ENCODE results near the gene CAPS2.
A peak's percentile ranks its signal among the peaks of the same experiment; 100 is the strongest.
"Not testable (repeated sequence)": the region's sequence is repeated elsewhere in the genome, so short reads cannot be mapped to it uniquely, and the experiment has no call there.

CAPS2 gene

GRCh38 chr12:75329918-75330826, at the start of gene CAPS2:
CAPS2 (minus strand) TSS chr12:75330324; CDS start chr12:75326498, 3,826 bp downstream.
- DNase-seq (ENCODE audit: low read depth in 2 of 2): peak; percentile 61

- no peak for DNase-seq (ENCODE audit: low read depth in 2 of 2)
Measured at GRCh38 chr12:75378354-75378753, 48.2 kb upstream of the CAPS2 start.

GRCh38 chr12:75374971-75375370, 44.8 kb upstream of the CAPS2 start:
- no peak for DNase-seq (ENCODE audit: low read depth in 2 of 2)

GRCh38 chr12:75366629-75367028, 36.5 kb upstream of the CAPS2 start:
- DNase-seq (ENCODE audit: low read depth in 2 of 2): no peak

- DNase-seq (ENCODE audit: low read depth in 2 of 2): no peak
Measured at GRCh38 chr12:75364919-75365318, 34.8 kb upstream of the CAPS2 start.

- no peak for DNase-seq (ENCODE audit: low read depth in 2 of 2)
Measured at GRCh38 chr12:75361408-75361807, 31.3 kb upstream of the CAPS2 start.

GRCh38 chr12:75360920-75361319, 30.8 kb upstream of the CAPS2 start:
- DNase-seq (ENCODE audit: low read depth in 2 of 2): no peak

GRCh38 chr12:75354011-75354410, 23.9 kb upstream of the CAPS2 start:
- no peak for DNase-seq (ENCODE audit: low read depth in 2 of 2)

GRCh38 chr12:75350413-75350812, 20.3 kb upstream of the CAPS2 start:
- no peak for DNase-seq (ENCODE audit: low read depth in 2 of 2)

GRCh38 chr12:75349946-75350345, 19.8 kb upstream of the CAPS2 start:
- DNase-seq (ENCODE audit: low read depth in 2 of 2): no peak

GRCh38 chr12:75346215-75346614, 16.1 kb upstream of the CAPS2 start:
- not testable (repeated sequence) for DNase-seq (ENCODE audit: low read depth in 2 of 2)

- no peak for DNase-seq (ENCODE audit: low read depth in 2 of 2)
Measured at GRCh38 chr12:75345531-75345930, 15.4 kb upstream of the CAPS2 start.

- DNase-seq (ENCODE audit: low read depth in 2 of 2): no peak
Measured at GRCh38 chr12:75341873-75342272, 11.7 kb upstream of the CAPS2 start.

- DNase-seq (ENCODE audit: low read depth in 2 of 2): no peak
Measured at GRCh38 chr12:75337905-75338304, 7.8 kb upstream of the CAPS2 start.

- DNase-seq (ENCODE audit: low read depth in 2 of 2): peak; percentile 74 to 78
Measured at GRCh38 chr12:75334384-75335030, 4.4 kb upstream of the CAPS2 start, which contains the start of gene GLIPR1L1. GLIPR1L1 (plus strand) TSS chr12:75334670; CDS start chr12:75334729, 59 bp downstream.

GRCh38 chr12:75327642-75328041, 2.5 kb downstream of the CAPS2 start:
- DNase-seq (ENCODE audit: low read depth in 2 of 2): no peak

GRCh38 chr12:75323663-75324062, 6.5 kb downstream of the CAPS2 start:
- no peak for DNase-seq (ENCODE audit: low read depth in 2 of 2)

GRCh38 chr12:75322464-75322863, 7.7 kb downstream of the CAPS2 start:
- no peak for DNase-seq (ENCODE audit: low read depth in 2 of 2)

GRCh38 chr12:75317784-75318183, 12.3 kb downstream of the CAPS2 start:
- DNase-seq (ENCODE audit: low read depth in 2 of 2): no peak

- no peak for DNase-seq (ENCODE audit: low read depth in 2 of 2)
Measured at GRCh38 chr12:75315518-75315917, 14.6 kb downstream of the CAPS2 start.

GRCh38 chr12:75311369-75311768, 18.8 kb downstream of the CAPS2 start:
- DNase-seq (ENCODE audit: low read depth in 2 of 2): no peak

- DNase-seq (ENCODE audit: low read depth in 2 of 2): no peak
Measured at GRCh38 chr12:75308279-75308678, 21.8 kb downstream of the CAPS2 start.

Data from stimulated activated CD4-positive, alpha-beta T cell treated with anti-CD3 and anti-CD28 coated beads, Interleukin-4, amount 100 ng/mL, for 48 hours (primary cell).